ENCODE results near the gene P2RX6. TPM values are rescaled to one million over a fixed set of nuclear protein-coding genes. Genes with fewer than 3 reads are reported as not detected.
"Not testable (repeated sequence)": the region's sequence is repeated elsewhere in the genome, so short reads cannot be mapped to it uniquely, and the experiment has no call there.

Gene P2RX6
- under 1 TPM in 1 of 2 donors, not detected in 1; 0.34 TPM for total RNA-seq

DNA sequence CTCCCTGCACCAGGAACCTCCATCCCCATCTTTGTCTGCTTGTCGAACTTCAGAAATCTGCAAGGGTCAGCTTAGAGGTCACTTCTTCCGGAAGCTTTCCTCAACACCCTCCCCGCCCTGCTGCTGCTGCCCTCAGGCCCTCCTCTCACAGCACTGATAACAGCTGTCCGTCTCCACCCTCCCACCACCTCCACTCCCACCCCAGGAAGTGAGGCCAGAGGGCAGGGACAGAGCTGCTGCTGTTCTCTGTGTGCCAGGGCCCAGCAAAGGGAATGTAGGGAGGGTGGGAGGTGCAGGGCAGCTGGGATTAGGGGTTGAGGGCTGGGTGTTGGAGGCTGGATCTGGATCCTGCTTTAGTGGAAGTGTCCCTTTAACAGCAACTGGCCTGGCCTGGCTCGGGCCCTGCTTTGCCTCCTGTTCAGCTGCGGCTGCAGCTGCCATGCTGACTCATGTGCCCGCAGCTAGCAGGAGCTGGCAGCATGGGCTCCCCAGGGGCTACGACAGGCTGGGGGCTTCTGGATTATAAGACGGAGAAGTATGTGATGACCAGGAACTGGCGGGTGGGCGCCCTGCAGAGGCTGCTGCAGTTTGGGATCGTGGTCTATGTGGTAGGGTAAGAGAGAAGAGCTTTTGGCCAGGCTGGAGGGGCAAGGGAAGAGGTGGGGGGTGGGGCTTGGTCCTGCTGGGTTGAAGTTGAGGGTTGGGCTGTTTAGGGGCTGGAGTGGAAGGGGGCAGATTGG, at the start of gene P2RX6:
P2RX6 (plus strand) TSS at position 440 of the 740 bp plus-strand sequence; CDS start at position 450, 10 bp downstream.
- Mint-ChIP-seq H3K9me3 (no peaks in the 10 kb centered on the region), H3K27ac (peak within 1 kb of the TSS; percentile 76 to 93), H3K36me3 (no peaks in the 10 kb centered on the region)
- peak in 1 of 2 donors; percentile 24 for ATAC-seq
- DNase-seq (ENCODE audit: low spot score in 2 of 2): no peak

DNA sequence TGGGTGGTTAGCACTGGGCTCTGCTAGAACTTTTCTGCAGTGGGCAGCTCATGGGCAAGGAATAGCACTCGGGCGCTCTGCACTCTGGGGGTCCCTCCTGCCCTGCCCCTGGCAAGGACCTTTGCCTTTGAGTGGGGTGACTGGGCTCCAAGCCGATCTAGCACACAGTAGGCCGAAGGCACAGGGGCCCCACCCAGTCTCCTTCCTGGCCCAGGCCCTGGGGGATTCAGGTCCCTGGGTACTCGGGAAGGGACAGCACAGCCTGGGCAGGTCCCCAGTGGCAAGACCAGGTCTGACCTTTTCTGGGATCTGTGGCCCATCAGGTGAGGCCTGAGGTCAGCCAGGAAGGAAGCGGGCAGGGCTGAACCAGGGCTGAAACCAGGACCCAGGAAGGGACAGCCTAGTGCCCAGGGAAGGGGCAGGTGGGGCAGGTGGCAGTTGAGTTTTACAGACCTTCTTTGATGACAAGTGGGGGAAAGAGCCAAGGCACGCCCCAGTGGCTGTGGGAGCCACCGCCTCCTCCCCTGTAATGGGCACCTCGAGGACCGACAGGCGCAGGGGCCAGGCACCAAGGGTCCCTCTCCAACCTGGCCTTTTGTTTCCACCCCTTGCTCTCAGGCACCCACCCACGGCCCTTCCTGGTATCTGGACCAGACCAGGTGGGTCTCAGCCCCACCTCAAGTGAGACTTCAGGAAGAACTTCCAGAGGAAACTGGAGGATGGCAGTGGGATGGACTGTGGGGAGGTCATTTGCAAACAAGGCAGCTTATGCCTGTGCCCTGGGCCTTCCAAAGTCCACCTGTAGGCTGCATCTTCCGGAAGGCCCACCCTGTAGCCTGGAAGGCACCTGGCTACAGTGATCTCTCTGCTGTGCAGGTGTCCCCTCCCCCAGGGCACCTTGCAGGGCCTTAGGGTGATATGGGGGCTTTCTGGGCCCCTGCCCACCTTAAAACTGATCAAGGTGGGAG, 48.8 kb upstream of the P2RX6 start:
- DNase-seq (ENCODE audit: low spot score in 2 of 2) (no peak), ATAC-seq (no peak)
- Mint-ChIP-seq H3K27ac (no peak overlapping the region), H3K9me3 (no peaks in the 10 kb centered on the region), H3K36me3 (no peaks in the 10 kb centered on the region)

GRCh38 chr22:20966883-20967696, 47.9 kb upstream of the P2RX6 start, which contains the start of gene AIFM3:
Gene AIFM3 (plus strand): TSS chr22:20967255. CDS start chr22:20967945, 690 bp downstream.
- Mint-ChIP-seq H3K9me3 (no peaks in the 10 kb centered on the region), H3K36me3 (no peaks in the 10 kb centered on the region), H3K27ac (no peak within 1 kb of the TSS)
- ATAC-seq: no peak
- DNase-seq (ENCODE audit: low spot score in 2 of 2): no peak

DNA sequence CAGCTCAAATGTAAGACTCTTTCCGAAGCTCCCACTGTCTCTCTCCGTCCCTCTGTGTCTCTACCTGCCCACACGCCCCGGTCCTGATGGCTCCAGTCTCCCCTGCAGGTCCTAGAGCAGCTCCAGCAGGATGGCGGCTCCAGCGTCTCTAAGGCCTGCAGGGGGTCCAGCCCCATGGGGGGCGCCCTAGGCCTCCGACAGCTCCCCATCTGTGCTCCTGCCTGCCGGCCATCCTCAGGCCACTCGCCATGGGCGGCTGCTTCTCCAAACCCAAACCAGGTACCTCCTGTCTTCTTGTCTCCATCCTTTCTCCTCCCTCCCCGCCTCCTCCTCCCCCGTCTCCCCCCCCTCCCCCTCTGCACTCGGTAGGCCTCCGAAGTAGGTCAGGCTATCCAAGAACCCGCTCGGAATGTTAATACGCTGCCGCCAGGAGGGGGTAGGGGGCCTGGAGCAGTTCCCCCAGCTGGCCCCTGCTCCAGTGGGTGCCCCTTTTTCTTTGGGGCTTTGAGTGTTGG, 47.2 kb upstream of the P2RX6 start:
- H3K9me3 Mint-ChIP-seq: no peaks in the 10 kb centered on the region
- ATAC-seq (no peak), DNase-seq (ENCODE audit: low spot score in 2 of 2) (no peak)
- H3K27ac Mint-ChIP-seq: no peak overlapping the region
- H3K36me3 Mint-ChIP-seq: no peaks in the 10 kb centered on the region

GRCh38 chr22:20968281-20968977, 46.5 kb upstream of the P2RX6 start:
- DNase-seq (ENCODE audit: low spot score in 2 of 2): no peak
- Mint-ChIP-seq H3K9me3 (no peaks in the 10 kb centered on the region), H3K27ac (no peak overlapping the region), H3K36me3 (no peaks in the 10 kb centered on the region)
- ATAC-seq: no peak

DNA sequence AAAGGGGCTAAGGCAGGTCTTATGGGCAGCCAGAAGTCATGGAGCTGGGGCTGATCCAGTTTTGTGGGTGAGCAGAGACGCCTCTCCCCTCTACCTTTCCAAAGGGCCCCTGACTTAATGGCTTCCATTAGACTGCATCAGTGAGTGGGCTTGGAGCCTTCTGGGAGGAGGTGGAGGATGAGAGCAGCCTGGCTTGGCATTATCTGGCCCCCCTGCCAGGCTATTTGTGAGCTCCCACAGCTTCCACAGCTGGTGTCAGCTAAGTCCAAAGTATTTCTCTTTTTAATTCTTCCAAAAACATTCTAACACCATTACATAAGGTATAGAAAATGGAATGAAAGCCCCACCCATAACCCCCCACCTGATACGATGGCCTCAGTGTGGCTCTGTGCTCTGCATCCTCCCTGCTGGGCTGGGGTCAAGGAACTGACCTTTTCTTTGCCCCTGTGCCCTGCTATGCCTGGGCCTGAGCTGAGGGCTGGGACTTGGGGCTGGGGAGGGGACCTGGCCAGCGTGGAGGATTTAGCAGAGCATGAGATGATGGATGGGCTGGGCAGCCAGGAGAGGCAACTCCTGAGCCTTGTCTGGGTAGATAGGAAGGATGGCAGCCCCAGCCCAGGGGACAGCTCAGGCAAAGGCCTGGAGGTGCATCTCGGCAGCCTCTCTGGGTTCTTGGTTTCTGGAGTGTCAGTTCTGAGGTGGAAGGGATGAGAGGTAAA, 43.9 kb upstream of the P2RX6 start:
- H3K9me3 Mint-ChIP-seq: no peaks in the 10 kb centered on the region
- no peaks in the 10 kb centered on the region for H3K36me3 Mint-ChIP-seq
- no peak for ATAC-seq
- DNase-seq (ENCODE audit: low spot score in 2 of 2): no peak
- H3K27ac Mint-ChIP-seq: no peak overlapping the region

DNA sequence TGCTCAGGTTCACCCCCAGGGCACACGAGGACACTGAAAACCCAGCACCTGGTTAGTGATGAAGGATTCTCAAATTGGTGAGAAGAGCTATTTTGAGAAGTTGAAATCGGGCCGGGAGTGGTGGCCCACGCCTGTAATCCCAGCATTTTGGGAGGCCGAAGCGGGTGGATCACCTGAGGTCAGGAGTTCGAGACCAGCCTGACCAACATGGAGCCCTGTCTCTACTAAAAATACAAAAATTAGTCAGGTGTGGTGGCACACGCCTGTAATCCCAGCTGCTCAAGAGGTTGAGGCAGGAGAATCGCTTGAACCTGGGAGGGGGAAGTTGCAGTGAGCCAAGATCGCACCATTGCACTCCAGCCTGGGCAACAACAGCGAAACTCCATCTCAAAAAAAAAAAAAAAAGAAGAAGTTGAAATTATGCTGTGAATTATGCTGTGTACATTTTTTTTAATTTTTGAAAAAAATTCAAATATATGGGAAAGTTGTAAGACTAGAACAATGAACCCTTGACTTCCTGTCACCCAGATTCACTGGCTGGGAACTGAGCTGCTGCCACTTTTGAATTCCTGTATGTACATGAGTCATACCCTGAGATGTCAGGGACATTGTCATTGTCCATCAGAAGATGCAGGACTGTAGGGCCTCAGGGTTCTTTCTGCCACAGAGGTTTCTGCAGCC, 42.8 kb upstream of the P2RX6 start:
- ATAC-seq; H3K27ac Mint-ChIP-seq; H3K36me3 Mint-ChIP-seq; DNase-seq (ENCODE audit: low spot score in 2 of 2); H3K9me3 Mint-ChIP-seq: not testable (repeated sequence)

GRCh38 chr22:20972933-20973577, 41.9 kb upstream of the P2RX6 start:
- no peaks in the 10 kb centered on the region for H3K9me3 Mint-ChIP-seq
- DNase-seq (ENCODE audit: low spot score in 2 of 2) (no peak), ATAC-seq (no peak)
- no peaks in the 10 kb centered on the region for H3K36me3 Mint-ChIP-seq
- H3K27ac Mint-ChIP-seq: no peak overlapping the region

DNA sequence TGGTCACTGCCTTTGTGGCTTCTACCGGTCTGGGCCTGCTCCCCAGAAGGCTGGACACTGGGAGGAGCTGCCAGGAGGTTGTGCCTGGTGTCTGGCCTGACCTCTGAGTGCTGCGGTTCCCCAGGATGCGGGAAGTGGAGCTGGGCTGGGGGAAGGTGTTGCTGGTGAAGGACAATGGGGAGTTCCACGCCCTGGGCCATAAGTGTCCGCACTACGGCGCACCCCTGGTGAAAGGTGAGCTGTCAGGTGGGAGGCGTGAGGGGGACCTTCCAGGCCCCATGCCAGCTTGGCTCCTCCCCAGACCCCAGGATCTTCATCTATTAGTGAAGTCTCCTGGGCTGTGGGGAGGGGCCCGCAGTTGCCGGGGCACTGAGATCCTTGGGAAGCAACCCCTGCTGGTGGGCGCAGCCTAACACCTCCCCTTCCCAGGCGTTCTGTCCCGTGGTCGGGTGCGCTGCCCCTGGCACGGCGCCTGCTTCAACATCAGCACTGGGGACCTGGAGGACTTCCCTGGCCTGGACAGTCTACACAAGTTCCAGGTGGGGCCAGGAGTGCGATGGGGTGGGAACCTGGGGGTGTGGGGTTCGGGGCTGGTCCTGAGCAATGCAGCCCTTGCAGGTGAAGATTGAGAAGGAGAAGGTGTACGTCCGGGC, 41.2 kb upstream of the P2RX6 start:
- DNase-seq (ENCODE audit: low spot score in 2 of 2) (no peak), ATAC-seq (no peak)
- no peak overlapping the region for H3K27ac Mint-ChIP-seq
- H3K36me3 Mint-ChIP-seq: peaks cover 0 to 5% of the 10 kb centered on the region in 2 donors
- peaks cover under 1 to 6% of the 10 kb centered on the region in 2 donors for H3K9me3 Mint-ChIP-seq

DNA sequence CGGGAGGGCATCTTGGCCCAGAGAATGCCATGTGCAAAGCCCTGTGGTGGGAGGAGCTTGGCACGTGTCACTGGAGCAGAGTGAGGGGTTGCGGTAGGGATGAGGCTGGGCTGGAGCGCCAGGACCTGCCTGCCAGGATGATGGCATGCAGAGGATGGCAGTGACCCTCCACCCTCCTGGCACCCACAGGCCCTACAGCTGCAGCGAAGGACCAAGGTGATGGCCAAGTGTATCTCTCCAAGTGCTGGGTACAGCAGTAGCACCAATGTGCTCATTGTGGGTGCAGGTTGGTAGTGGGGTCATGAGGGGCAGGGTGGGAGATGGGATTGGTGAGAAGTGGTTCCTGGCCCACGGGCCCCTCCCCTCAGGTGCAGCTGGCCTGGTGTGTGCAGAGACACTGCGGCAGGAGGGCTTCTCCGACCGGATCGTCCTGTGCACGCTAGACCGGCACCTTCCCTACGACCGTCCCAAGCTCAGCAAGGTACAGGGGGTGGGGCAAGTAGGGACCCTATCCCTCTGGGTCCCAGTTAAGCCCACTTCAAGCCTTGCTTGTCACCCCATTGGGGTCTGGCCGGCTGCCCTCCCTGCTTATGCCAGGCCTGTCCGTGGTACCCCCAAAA, 40.5 kb upstream of the P2RX6 start:
- DNase-seq (ENCODE audit: low spot score in 2 of 2): no peak
- Mint-ChIP-seq H3K9me3 (peaks cover 4 to 10% of the 10 kb centered on the region in 2 donors), H3K27ac (no peak overlapping the region), H3K36me3 (peaks cover 0 to 12% of the 10 kb centered on the region in 2 donors)
- ATAC-seq: no peak

- DNase-seq (ENCODE audit: low spot score in 2 of 2): no peak
- peak overlapping the region in 1 of 2 donors; percentile 57 for H3K27ac Mint-ChIP-seq
- peaks cover 4 to 10% of the 10 kb centered on the region in 2 donors for H3K9me3 Mint-ChIP-seq
- no peak for ATAC-seq
- peaks cover 0 to 14% of the 10 kb centered on the region in 2 donors for H3K36me3 Mint-ChIP-seq
These were observed 39.2 kb upstream of the P2RX6 start for GRCh38 chr22:20975541-20976290.

GRCh38 chr22:20976291-20976877, 38.6 kb upstream of the P2RX6 start:
- no peak for ATAC-seq
- H3K36me3 Mint-ChIP-seq: peaks cover 0 to 14% of the 10 kb centered on the region in 2 donors

DNA sequence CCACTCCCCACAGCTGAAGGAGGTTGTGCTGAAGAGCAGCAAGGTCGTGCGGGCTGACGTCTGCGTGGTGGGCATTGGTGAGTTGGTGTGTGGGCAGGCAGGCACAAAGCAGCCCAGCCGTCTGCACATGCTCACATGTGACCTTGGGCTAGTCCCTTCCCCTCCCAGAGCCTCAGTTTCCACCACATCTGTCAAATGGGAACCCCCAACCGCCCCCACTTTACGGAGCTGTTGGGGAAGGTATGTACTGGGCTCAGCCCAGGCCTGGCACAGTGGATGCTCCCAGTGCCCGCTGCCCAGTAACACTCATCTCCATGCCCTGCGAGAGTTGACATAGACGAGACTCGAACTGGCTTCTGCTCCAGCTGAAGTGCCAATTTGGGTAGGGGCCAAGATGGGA, 37.9 kb upstream of the P2RX6 start:
- Mint-ChIP-seq H3K27ac (no peak overlapping the region), H3K9me3 (peaks cover 4 to 10% of the 10 kb centered on the region in 2 donors), H3K36me3 (peaks cover 0 to 14% of the 10 kb centered on the region in 2 donors)
- ATAC-seq (no peak), DNase-seq (ENCODE audit: low spot score in 2 of 2) (no peak)

More at GRCh38 chr22:20976291-20976877, 38.6 kb upstream of the P2RX6 start:
- no peak for DNase-seq (ENCODE audit: low spot score in 2 of 2)
- Mint-ChIP-seq H3K27ac (no peak overlapping the region), H3K9me3 (peaks cover 4 to 10% of the 10 kb centered on the region in 2 donors)

Data from activated naive CD4-positive, alpha-beta T cell treated with anti-CD3 and anti-CD28 coated beads, Interleukin-2, amount 50 U/mL, for 72 hours (primary cell).